Inflammatory macrophage (primary cell): ENCODE measurements around the gene SERPINF2.
A peak's percentile ranks its signal among the peaks of the same experiment; 100 is the strongest.
"Not testable (repeated sequence)": the region's sequence is repeated elsewhere in the genome, so short reads cannot be mapped to it uniquely, and the experiment has no call there.

Experiments
- DNase-seq, 2 donors: peaks; one replicate each; pipeline ENCODE4 v3.0.0-alpha.2; 2020 to 2022

Gene SERPINF2

GRCh38 chr17:1735834-1736347 is 6.8 kb upstream of the SERPINF2 start:
- DNase-seq = no peak

- DNase-seq = peak; percentile 98
These were observed 6.1 kb upstream of the SERPINF2 start for GRCh38 chr17:1736348-1737281.

GRCh38 chr17:1737531-1738291 is 5.0 kb upstream of the SERPINF2 start:
- DNase-seq = peak; percentile 21 to 37

- not testable (repeated sequence) for DNase-seq
These were observed 772 bp upstream of the SERPINF2 start for GRCh38 chr17:1741899-1742298.

DNA sequence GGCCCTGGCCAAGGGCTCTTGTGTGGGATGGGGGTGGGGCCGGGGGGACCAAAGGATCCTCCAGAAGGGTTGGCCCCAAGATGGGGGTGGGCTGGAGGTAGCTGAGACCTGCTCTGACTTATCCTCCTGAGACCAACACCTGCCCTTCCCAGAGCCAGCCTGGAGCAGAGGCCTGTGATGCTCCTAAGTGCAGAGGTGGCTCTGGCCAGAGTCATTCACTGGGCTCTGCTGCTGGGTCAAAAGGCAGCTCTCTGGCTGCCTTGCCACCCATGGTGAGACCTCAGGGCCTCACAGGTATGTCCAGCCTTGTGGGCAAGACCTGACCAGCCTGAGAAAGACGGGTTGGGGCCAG is 393 bp downstream of the SERPINF2 start:
- no peak for DNase-seq

DNA sequence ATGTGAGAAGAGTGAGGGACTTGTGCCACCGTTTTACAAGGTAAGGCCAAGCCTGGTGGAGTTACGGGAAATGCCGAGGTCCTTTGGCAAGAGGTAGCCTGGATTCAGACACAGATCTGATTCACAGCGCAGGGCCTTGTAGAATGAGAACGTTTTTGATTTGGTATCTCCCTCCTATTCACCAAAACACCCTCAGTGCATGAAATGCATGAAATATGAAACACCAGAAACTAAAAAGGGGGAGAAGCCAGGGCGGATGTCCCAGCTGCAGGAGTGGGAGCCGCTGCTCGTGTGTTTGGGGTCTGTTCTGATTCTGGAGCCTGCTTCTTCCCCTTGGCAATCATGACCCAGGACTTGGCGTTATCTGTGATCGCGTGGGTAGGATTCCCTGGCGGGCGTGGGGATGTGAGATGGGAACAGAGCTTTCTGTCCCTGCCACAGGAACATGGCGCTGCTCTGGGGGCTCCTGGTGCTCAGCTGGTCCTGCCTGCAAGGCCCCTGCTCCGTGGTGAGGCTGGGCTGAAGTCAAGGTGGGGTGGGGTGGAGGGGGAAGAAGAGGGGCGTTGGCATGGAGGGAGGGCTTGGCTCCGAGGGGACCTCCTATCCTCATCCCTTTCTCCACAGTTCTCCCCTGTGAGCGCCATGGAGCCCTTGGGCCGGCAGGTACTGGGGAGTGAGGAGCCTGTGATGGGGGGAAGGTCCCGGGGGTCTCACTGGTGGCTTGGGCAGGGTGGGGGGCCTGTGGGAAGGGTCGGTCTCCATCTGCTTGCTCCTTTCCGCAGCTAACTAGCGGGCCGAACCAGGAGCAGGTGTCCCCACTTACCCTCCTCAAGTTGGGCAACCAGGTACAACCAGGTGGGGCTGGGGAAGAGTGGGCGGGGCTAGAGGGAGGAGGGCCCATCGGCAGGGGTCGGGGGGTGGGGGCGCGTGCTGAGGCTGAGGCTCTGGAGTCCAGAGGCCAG is 2.2 kb downstream of the SERPINF2 start:
- no peak for DNase-seq

GRCh38 chr17:1745513-1746020 is 2.9 kb downstream of the SERPINF2 start:
- DNase-seq = no peak

DNA sequence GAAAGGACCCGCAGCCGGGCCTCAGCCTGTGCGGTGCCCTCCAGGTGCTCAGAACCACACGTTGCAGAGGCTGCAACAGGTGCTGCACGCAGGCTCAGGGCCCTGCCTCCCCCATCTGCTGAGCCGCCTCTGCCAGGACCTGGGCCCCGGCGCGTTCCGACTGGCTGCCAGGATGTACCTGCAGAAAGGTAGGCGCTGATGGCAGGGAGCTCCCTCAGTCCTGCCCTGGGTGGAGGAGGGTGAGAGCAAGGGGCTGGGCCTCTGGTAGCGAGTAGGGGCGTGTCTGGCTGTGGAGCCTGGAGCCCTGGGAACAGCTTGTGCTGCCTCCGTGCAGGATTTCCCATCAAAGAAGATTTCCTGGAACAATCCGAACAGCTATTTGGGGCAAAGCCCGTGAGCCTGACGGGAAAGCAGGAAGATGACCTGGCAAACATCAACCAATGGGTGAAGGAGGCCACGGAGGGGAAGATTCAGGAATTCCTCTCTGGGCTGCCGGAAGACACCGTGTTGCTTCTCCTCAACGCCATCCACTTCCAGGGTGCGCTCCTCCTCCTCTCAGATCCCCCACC is 4.4 kb downstream of the SERPINF2 start:
- DNase-seq = no peak

GRCh38 chr17:1750628-1751027 is 8.0 kb downstream of the SERPINF2 start:
- peak; percentile 20 to 55 for DNase-seq

GRCh38 chr17:1752425-1753262 is 10.0 kb downstream of the SERPINF2 start:
- DNase-seq = peak; percentile 56 to 76

GRCh38 chr17:1753767-1754429 is 11.2 kb downstream of the SERPINF2 start:
- peak; percentile 37 to 77 for DNase-seq

- DNase-seq = no peak
These were observed 11.9 kb downstream of the SERPINF2 start for GRCh38 chr17:1754430-1755112.

GRCh38 chr17:1755252-1755826 is 12.7 kb downstream of the SERPINF2 start:
- DNase-seq = no peak

DNA sequence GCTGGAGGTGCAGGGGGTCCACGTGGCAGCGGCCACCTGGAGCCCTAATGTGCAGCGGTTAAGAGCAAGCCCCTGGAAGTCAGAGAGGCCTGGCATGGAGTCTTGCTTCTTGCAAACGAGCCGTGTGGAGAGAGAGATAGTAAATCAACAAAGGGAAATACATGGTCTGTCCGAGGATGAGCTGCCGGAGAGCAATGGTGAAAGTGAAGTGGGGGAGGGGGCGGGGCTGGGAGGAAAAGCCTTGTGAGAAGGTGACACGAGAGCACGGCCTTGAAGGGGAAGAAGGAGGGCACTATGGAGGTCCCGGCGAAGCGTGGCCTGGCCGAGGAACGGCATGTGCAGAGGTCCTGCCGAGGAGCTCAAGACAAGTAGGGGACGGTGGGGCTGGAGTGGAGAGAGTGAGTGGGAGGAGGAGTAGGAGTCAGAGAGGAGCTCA is 13.2 kb downstream of the SERPINF2 start:
- DNase-seq = no peak

GRCh38 chr17:1758807-1759206 is 16.1 kb downstream of the SERPINF2 start:
- DNase-seq = peak; percentile 75 to 86

- DNase-seq = no peak
These were observed 16.9 kb downstream of the SERPINF2 start for GRCh38 chr17:1759529-1759928.

- no peak for DNase-seq
These were observed 19.7 kb downstream of the SERPINF2 start for GRCh38 chr17:1762233-1762900.
